HG03064 (cell line): Measurements from ENCODE around the gene CRCP.
"Not testable (repeated sequence)": the region's sequence is repeated elsewhere in the genome, so short reads cannot be mapped to it uniquely, and the experiment has no call there.

Source experiments
- ATAC-seq: cut with Tn5 transposase; IDR thresholded peaks from one replicate; pipeline ENCODE4 v1.9.1; 2021; ENCODE audit warnings: low read depth; ENCODE audit not compliant: unreplicated experiment

CRCP gene

DNA sequence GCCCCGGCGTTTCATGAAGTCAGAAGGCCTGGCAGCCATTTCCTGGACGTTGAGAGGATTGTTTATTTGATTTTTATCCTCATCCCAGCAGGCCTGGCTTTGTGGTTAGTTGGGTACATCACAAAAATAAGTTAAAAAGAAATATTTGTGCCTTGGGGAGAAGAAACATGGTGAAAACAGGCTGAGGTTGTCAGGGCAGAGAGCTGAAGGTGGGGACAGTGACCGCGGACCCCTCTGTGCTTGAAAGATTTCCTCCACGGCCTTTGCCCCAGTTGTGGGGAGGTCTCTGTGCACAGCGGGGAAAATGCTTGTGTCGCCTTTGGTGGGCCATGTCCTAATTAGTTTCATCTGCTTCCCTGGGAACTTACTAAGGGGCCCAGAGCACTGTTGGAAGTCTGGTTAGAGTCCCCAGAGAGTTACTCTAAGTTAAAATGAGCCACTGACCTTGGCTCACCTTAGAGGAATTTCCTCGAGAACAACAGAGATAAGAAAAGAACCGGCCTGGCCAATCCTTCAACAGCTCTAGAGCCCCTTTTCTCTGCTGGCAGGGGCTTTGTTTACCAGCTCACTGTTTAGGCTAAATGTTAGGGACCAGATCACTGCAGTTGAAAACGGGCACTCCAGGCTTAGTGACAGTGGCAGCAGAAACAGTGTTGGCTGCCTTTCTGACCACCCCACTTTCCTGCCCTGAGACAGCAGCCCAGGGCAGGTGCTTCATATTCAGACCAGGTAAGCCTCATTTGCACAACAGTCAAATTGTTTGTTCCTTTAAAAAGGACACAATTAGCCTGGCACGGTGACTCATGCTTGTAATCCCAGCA, 37.9 kb downstream of the CRCP start:
- ATAC-seq, result no peak

DNA sequence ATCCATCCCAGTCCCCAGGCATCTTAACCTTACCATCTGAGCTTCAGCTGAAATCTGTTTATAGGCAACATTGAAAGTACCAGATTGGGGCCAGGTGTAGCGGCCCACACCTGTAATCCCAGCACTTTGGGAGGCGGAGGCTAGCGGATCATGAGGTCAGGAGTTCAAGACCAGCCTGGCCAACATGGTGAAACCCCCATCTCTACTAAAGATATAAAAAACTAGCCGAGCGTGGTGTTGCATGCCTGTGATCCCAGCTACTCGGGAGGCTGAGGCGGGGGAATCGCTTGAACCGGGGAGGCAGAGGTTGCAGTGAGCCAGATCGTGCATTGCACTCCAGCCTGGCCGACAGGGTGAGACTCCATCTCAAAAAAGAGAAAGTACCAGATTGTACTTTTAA, 39.0 kb downstream of the CRCP start:
- no peak for ATAC-seq

DNA sequence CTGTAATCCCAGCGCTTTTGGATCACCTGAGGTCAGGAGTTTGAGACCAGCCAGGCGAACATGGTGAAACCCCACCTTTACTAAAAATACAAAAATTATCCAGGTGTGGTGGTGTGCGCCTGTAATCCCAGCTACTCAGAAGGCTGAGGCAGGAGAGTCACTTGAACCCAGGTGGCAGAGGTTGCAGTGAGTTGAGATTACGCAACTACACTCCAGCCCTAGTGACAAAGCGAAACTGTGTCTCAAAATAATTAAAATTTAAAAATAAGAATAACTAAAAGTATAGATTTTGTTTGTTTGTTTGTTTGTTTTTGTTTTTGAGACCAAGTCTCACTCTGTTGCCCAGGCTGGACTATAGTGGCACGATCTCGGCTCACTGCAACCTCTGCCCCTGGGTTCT, 41.4 kb downstream of the CRCP start:
- not testable (repeated sequence) for ATAC-seq

DNA sequence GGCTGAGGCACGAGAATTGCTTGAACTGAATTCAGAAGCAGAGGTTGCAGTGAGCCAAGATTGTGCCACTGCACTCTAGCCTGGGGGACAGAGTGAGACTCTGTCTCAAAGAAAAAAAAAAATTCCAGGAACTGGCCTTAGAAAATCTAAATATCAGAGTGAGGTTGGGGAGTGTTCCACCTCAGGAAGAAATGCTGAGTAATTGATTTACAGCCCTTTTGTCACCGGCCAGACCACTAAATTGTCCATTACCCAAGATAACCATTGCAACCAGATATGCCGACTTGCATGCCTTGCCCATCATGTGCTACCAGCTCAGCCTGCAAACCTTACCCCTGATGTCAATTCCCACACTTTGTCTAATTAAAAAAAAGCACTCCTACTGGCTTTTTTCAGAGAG, 42.4 kb downstream of the CRCP start:
- ATAC-seq, result no peak

DNA sequence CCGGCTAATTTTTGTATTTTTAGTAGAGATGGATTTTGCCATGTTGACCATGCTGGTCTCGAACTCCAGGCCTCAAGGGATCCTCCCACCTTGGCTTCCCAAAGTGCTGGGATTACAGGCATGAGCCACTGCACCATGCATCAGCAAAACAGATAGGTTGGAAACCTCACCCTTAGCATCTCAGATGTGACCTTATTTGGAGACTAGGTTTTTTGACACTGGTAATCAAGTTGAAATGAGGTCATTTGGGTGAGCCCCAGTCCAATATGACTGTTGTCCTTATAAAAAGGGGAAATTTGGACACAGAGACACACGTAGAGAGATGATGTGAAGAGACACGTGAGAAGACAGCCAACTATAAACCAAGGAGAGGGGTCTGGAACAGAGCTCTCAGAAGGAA, 48.0 kb downstream of the CRCP start:
- no peak for ATAC-seq

DNA sequence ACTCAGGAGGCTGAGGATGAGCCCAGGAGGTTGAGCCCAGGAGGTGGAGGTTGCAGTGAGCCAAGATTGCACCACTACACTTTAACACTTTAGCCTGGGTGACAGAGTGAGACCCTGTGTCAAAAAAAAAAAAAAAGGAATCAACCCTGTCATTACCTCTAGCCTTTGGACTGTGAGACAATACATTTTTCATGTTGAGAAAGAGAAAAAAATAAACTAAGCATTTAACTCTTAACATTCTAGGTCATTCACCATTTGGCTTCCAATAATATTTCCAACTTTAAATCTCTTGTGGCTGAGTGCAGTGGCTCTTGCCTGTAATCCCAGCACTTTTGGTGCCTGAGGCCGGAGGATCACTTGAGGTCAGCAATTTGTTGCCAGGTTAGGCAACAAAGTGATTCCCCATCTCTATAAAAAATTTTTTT, 48.6 kb downstream of the CRCP start:
- no peak for ATAC-seq

DNA sequence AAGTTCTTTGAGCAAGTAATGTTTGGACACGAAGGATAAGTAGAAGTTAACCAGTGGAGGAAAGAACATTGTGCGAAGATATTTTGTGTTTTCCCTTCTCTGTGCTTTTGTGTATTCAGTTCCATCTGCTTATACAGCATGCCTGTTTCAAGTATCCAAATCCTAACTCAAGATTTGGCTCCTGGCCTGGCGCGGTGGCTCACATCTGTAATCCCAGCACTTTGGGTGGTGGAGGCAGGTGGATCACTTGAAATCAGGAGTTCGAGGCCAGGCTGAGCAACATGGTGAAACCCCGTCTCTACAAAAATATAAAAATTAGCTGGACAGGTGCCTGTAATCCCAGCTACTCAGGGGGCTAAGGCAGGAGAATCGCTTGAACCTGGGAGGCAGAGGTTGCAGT, 49.7 kb downstream of the CRCP start:
- ATAC-seq, result no peak

DNA sequence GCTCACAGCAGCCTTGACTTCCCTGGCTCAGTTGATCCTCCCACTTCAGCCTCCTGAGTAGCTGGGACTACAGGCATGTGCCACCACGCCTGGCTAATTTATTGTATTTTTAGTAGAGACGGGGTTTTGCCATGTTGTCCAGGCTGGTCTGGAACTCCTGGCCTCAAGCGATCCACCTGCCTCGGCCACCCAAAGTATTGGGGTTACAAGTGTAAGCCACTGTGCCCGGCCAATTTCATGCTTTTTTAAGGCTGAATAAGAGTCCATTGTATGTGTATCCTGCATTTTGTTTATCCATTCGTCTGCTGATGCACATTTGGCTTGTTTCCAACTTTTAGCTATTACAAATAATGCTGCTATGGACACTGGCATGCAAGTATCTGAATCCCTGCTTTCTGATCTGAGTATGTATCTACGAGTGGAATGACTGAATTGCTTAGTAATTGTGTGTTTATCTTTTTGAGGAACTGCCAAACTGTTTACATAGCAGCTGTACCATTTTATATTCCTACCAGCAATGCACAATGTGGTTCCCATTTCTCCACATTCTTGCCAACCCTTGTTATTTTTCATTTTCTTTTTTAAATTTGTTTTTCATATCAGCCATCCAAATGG, 53.2 kb downstream of the CRCP start:
- no peak for ATAC-seq

DNA sequence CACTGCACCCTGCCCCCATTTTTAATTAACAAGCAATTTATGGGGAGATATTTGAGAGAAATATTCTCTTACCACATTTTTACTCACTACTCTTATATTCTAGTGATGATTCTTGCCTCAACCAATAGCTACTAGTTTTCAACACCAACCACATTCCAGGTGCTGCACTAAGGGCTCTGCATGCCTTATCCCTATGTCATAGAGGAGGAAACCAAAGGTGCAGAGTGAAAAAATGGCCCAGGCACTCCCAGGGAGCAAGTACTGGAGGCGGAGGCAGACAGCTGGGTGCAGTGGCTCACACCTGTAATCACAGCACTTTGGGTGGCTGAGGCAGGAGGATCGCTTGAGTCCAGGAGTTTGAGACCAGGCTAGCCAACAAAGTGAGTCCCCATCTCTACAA, 55.0 kb downstream of the CRCP start:
- no peak for ATAC-seq

DNA sequence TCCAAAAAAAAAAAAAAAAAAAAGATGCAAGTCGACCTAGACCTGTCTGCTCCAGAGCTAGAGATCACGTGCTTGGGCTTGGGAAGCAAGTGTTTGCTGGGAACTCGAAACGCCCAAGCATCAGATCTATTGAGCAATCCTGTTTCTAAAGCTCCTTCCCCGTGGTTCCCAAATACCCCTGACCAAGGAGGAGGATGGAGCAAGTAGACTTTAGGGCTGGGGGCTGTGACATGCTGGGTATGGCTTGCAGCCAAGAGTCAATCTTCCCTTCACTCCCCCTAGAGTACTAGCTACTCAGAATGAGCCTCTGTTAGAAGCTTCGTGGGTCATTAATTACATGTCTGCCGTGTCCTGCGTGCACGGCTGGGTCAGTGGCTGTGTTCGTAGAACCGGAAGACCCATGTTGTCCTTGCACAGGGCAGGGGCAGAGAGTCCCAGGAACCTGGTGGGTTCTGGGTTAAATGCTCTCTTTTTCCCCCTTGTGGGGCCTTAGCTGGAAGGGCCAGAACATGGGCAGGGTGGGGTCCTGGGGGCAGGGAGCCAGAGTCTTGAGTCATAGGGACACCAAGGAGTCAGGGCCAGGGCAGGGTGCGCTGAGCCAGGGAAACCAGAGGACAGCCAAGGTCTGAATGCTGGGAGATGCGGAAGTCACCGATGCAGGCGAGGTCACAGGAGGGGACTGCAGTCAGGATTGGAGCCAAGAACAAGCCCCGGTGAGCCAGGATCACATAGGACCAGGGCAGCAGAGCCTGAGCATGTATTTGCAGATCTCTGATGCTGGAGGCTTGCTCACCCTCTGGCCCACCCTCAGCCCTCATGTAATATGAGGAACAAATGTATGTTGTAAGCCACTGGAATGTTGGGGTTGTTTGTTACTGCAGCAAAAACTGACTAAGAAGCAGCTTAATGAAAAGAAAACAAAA, 55.9 kb downstream of the CRCP start:
- ATAC-seq, result no peak

DNA sequence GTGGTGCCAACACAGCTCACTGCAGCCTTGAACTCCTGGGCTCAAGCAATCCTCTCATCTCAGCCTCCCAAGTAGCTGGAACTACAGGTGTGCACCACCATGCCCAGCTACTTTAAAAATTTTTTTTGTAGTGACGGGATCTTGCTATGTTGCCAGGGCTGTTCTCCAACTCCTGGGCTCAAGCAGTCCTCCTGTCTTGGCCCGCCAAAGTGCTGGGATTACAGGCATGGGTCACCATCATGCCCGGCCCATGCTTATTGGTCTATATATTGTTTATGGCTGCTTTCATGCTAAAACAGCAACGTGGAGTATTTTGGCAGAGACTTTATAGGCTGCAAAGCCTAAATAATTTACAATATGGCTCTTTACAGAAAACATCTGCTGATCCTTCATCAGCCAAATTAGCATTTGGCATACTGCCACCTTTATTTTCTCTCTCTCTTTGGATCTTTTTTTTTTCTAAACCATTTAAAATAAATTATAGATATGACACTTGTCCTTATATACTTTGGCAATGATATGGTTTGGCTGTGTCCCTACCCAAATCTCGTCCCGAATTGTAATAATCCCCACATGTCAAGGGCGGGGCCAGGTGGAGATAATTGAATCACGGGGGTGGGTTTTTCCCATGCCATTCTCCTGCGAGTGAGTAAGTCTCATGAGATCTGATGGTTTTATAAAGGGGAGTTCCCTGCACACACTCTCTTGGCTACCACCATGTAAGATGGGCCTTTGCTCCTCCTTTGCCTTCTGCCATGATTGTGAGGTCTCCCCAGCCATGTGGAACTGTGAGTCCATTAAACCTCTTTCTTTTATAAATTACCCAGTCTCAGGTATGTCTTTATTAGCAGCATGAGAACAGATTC, 58.1 kb downstream of the CRCP start:
- not testable (repeated sequence) for ATAC-seq

DNA sequence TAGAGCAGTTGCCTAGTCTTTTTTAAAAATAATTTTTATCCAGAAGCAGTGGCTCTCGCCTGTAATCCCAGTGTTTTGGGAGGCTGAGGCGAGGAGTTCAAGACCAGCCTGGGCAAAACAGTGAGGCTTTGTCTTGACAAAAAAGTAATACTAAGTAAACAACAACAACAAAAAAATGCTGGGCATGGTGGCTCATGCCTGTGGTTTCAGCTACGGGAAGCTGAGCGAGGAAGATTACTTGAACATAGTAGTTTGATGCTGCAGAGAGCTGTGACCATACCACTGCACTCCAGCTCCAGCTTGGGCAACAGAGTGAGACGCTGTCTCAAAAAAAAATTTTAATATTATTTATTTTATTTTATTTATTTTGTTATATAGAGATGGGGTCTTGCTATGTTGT, 59.2 kb downstream of the CRCP start:
- ATAC-seq, result no peak

DNA sequence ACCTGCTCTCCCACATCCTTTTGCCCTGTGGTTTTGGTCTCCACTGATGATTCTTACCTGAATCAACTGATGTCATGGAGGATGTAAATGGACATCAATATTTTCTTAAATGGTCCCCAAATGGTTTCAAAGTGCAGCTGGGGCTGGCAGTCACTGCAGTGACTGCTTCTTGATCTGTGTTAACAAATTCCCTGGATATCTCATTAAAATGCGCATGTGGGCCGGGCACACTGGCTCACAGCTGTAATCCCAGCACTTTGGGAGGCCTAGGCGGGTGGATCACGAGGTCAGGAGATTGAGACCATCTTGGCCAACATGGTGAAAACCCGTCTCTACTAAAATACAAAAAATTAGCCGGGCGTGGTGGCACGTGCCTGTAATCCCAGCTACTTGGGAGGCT, 60.4 kb downstream of the CRCP start:
- ATAC-seq, result not testable (repeated sequence)

DNA sequence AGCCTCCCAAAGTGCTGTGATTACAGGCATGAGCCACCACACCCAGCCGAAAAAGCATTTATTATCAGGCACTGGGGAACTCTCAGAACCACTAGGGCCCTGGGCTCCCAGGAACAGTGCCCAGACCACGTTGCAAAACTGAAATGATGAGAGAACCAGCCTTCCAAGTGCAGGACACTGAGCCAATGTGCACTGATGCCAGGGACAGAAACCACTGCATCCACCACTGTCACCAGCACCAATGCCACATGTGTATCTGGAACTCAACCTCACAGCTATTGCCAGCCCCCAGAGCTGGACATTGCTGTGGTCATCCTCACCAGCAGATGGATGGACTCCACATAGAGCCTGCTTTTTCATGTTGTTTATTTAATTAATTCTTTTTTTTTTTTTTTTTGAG, 62.3 kb downstream of the CRCP start:
- no peak for ATAC-seq

DNA sequence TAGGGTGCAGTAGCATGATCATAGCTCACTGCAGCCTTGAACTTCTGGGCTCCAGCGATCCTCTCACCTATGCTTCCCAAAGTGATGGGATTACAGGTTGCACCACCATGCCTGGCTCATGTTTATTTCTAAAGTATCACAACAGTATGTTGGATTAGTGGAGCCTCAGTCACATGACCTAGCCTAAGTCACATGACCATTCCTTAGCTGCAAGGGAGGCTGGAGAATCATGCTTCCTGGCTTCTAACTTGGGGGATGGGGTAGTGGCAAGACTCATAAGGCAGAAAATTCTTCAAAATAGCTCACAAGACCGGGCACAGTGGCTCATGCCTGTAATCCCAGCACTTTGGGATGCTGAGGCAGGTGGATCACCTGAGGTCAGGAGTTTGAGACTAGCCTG, 63.6 kb downstream of the CRCP start:
- no peak for ATAC-seq

DNA sequence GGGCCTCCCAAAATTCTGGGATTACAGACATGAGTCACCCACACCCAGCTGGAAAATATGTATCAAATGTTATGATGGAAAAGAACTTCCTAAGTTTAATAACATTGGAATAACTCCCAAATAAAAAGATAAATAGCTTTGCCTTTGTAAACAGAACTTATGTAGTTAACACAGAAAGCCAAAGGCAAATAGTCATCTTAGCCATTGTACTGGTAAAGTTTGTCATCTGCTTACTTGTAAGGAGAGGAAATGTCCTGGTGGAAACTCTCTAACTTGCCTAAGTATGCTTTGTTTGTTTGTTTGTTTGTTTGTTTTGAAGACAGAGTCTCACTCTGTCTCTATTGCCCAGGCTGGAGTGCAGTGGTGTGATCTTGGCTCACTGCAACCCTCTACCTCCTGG, 66.7 kb downstream of the CRCP start:
- ATAC-seq, result no peak

DNA sequence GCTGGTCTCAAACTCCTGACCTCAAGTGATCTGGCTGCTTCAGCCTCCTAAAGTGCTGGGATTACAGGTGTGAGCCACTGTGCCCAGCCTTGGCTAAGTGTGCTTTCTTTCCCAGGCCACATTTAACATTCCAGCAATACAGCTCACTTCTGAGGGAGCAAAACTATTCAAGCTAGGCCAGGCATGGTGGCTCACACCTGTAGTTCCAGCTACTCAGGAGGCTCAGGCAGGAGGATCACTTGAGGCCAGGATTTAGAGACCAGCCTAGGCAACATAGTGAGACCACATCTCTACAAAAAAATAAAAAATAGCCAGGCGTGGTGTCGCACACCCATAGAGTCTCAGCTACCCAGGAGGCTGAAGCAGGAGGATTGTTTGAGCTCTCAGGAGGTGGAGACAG, 67.2 kb downstream of the CRCP start:
- no peak for ATAC-seq

DNA sequence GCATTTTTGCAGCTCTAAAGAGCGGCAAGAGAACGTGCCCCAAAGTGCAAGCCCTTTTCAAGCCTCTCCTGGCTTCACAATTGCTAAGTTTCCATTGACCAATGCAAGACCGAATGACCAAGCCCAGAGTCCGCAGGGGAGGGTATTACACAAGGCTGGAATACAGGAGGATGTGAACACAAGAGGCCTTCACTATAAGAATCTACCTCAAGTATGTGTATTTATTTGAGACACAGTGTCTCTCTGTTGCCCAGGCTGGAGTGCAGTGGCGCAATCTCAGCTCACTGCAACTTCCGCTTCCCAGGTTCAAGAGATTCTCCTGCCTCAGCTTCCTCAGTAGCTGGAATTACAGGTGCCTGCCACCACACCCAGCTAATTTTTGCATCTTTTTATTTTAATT, 68.3 kb downstream of the CRCP start:
- no peak for ATAC-seq

DNA sequence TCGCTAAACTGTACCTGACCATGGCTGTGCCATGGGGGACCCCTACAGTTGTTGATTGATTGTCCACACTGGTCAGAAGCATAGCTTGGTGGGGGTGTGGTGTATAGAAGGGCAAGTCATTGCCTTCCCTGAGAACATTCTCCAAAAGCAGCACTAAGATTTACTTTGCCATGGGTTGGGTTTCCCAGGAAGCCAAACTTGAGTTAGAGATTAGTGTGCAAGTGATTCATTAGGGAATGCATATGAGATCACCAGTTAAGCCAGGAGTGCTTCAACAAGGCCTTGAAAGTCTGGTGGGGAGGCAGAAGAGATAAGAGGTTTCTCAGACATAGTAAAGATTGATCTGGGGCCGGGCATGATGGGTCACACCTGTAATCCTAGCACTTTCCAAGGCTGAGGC, 69.1 kb downstream of the CRCP start:
- no peak for ATAC-seq

DNA sequence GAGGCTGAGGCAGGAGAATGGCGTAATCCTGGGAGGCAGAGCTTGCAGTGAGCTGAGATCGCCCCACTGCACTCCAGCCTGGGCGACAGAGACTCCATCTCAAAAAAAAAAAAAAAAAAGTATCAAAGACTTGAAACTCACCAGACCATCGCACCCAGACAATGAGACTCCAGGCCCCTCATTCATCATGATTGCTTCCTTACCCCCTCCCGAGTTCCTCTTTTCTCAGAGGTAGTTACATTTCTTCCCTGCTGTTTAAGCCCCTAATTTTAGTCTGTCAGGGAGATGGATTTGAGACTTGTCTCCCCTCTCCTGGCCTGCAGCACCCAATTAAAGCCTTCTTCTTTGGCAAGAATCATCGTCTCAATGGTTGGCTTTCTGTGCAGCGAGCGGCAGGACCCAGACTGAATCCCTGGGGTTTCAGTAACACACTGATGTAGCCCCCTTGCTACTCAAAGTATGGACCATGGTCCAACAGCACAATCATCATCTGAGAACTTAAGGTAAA, 71.1 kb downstream of the CRCP start:
- no peak for ATAC-seq
